Measurements from ENCODE around the gene APEX1.

The APEX1 gene

DNA sequence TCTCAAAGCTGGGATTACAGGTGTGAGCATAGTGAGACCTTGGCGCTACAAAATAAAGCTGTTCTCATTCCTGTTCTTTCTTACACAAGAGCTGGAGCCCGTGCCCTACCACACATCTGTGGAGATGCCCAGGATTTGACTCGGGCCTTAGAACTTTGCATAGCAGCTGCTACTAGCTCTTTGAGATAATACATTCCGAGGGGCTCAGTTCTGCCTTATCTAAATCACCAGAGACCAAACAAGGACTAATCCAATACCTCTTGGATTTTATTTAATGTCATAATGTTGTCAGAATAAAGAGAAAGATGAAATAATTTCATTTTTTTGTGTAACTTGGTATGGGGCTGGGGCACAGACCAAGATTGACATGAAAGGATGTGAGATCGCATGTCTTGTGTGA is 21.8 kb downstream of the APEX1 start:
- DNase-seq (ENCODE audit: extremely low read depth, insufficient read length): no peak
- Histone ChIP-seq H3K36me3 (ENCODE audit: control insufficient read depth, insufficient read depth, low read length) (peaks cover 35% of the 10 kb centered on the region), H3K4me3 (replicated peaks; ENCODE audit: low read depth, low read length) (no peak overlapping the region), H3K27me3 (replicated peaks; ENCODE audit: control insufficient read depth, insufficient read depth, low read length) (no peaks in the 10 kb centered on the region)
- TF ChIP-seq, protein P1, sequence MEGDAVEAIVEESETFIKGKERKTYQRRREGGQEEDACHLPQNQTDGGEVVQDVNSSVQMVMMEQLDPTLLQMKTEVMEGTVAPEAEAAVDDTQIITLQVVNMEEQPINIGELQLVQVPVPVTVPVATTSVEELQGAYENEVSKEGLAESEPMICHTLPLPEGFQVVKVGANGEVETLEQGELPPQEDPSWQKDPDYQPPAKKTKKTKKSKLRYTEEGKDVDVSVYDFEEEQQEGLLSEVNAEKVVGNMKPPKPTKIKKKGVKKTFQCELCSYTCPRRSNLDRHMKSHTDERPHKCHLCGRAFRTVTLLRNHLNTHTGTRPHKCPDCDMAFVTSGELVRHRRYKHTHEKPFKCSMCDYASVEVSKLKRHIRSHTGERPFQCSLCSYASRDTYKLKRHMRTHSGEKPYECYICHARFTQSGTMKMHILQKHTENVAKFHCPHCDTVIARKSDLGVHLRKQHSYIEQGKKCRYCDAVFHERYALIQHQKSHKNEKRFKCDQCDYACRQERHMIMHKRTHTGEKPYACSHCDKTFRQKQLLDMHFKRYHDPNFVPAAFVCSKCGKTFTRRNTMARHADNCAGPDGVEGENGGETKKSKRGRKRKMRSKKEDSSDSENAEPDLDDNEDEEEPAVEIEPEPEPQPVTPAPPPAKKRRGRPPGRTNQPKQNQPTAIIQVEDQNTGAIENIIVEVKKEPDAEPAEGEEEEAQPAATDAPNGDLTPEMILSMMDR (IDR thresholded peaks at IDR 0.05; ENCODE audit: insufficient read depth, low read length, poor library complexity, severe bottlenecking): no peak

DNA sequence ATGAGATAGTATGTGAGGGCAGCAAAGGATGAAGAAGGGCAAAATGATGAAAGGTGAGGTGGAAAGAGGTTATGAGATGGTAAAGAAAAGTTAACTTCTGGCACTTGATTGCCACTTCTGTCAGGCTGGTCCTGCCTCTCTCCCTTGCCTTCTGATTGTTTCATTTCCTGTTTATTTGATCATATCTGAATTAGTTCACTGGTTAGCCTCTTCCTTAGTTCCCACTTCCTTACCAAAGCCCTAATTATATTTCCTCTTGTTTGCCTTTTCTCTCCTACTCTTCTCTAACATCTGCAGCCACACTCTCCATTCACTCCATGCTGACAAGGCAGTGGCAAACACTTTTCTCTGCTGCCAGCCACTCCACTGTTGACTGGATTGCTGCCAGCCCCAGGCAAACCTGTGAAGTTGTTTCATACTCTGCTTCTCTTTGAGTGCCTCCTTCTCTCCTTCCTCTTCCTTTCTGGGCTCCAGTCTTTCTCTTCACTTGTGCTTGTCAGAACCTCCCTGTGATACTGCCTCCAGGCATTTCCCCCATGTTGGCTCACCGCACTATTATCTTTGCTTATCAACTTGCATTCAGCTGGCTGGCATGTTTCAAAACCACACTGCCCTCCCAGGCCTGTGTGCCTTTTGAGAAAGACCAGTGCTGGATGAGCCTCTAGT is 22.3 kb downstream of the APEX1 start:
- TF ChIP-seq, protein P1 (IDR thresholded peaks at IDR 0.05; ENCODE audit: insufficient read depth, low read length, poor library complexity, severe bottlenecking): no peak
- DNase-seq (ENCODE audit: extremely low read depth, insufficient read length): no peak

DNA sequence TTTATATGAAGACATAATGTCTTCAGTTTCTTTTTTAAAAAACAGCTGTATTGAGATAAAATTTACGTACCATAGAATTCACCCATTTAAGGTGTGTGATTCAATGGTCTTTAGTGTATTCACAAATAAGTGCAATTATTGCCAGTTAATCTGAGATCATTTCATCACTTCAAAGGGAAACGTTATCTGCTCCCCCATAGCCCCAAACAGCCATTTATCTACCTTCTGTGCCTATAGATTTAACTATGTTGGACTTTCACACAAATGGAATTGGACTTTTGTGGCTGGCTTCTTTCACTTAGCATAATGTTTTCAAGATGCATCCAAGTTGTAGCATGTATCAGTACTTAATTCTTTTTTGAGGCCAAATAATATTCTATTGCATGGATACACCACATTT is 23.9 kb downstream of the APEX1 start:
- TF ChIP-seq, protein P1 (IDR thresholded peaks at IDR 0.05; ENCODE audit: insufficient read depth, low read length, poor library complexity, severe bottlenecking): no peak
- no peak for DNase-seq (ENCODE audit: extremely low read depth, insufficient read length)
- Histone ChIP-seq H3K36me3 (ENCODE audit: control insufficient read depth, insufficient read depth, low read length) (peaks cover 26% of the 10 kb centered on the region), H3K4me3 (replicated peaks; ENCODE audit: low read depth, low read length) (no peak overlapping the region), H3K27me3 (replicated peaks; ENCODE audit: control insufficient read depth, insufficient read depth, low read length) (no peaks in the 10 kb centered on the region)

More for the DNA sequence above, 22.3 kb downstream of the APEX1 start:
- Histone ChIP-seq H3K36me3 (ENCODE audit: control insufficient read depth, insufficient read depth, low read length) (peaks cover 33% of the 10 kb centered on the region), H3K4me3 (replicated peaks; ENCODE audit: low read depth, low read length) (no peak overlapping the region), H3K27me3 (replicated peaks; ENCODE audit: control insufficient read depth, insufficient read depth, low read length) (no peaks in the 10 kb centered on the region)

DNA sequence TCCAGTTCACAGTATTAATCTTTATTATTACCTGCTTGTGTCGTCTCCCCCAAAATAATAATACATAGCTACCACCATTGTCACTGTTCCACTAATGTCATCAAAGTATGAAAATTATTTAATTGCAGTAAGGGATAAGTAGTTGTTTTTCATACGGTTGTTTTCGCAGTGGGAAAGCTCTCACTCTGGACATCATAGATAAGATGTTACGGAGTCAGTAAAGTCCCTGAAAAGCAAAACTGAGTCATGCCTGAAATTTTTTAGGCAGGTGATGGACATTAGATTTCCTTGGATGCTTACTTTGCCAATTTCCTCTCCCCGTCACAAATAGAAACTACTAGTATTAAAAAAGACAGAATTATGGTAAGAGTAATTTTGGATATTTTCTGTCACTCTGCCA is 27.4 kb downstream of the APEX1 start:
- no peak overlapping the region for H3K4me3 ChIP-seq (replicated peaks; ENCODE audit: low read depth, low read length)
- DNase-seq (ENCODE audit: extremely low read depth, insufficient read length): no peak
- H3K36me3 ChIP-seq (ENCODE audit: control insufficient read depth, insufficient read depth, low read length): peaks cover 5% of the 10 kb centered on the region
- H3K27me3 ChIP-seq (replicated peaks; ENCODE audit: control insufficient read depth, insufficient read depth, low read length): no peaks in the 10 kb centered on the region
- TF ChIP-seq, protein P1 (IDR thresholded peaks at IDR 0.05; ENCODE audit: insufficient read depth, low read length, poor library complexity, severe bottlenecking): no peak

DNA sequence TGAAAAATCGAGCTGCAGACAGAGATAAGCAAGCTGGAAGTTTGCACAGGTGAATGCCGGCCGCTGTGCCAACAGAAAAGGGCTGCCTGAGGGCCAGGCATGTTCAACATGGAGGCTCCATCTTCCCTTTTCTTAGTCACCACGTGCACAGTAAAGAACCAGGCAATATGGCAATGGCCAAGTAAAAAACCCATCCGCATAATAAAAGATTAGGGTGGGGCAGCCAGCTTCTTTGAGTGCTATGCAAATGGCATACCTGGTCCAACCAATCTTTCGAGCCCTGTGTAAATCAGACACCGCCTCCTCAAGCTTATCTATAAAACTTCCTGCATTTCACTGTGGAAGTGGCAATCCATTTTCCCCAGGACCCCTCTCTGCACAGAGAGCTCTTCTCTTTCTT is 30.9 kb downstream of the APEX1 start:
- TF ChIP-seq, protein P1 (IDR thresholded peaks at IDR 0.05; ENCODE audit: insufficient read depth, low read length, poor library complexity, severe bottlenecking): no peak

More for the DNA sequence above, 30.9 kb downstream of the APEX1 start:
- no peak for DNase-seq (ENCODE audit: extremely low read depth, insufficient read length)
- H3K36me3 ChIP-seq (ENCODE audit: control insufficient read depth, insufficient read depth, low read length): no peaks in the 10 kb centered on the region
- no peak overlapping the region for H3K4me3 ChIP-seq (replicated peaks; ENCODE audit: low read depth, low read length)
- H3K27me3 ChIP-seq (replicated peaks; ENCODE audit: control insufficient read depth, insufficient read depth, low read length): no peaks in the 10 kb centered on the region
